NCI-H128 (cell line): ENCODE results near the gene AP5Z1.

Experiments used
- DNase-seq: peaks from one replicate; lab custom pipeline; 2025; ENCODE audit not compliant: unreplicated experiment; lab: John Stamatoyannopoulos, UW

AP5Z1 gene

DNA sequence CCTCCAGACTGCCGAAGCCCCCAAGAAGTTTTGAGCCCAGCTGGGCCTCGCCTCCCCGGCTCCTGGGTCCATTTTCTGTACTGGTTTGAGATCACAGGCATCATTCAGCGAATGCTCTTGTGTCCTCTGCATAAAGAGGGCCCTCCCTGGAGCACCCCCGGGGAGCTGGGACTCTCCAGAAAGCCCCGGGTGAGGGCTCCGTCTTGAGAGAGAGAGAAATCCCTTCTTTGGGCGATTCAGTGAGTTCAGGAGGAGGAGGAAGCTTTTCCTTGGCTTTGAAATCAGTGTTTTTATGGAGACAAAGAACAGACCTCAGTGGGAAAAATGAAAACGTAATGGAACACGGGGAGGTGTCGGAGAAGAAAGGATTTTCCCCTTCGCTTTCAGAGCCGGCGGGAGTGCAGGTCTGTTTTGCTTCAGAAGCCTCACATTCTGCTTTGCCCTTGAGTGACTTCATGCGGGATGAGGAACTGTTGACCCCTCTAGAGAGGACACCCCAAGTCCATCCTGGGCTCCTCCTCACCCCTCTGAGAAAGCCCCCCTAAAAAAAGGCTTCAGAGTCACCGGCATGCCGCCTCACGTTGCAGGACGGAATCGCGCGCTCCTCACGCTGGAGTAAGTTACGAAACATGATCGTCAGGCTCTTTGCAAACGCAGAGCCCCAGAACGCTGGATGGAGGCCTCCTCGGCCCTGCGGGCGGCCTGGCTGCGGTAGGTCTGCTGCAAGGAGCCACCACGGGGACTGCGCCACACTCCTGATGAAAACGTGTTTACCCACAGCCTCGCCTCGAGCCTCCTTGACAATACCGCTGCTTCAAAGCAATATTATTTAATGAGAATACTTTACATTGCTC lies 8.5 kb upstream of the AP5Z1 start:
- no peak for DNase-seq

GRCh38 chr7:4768597-4769569 lies 6.5 kb upstream of the AP5Z1 start:
- no peak for DNase-seq

GRCh38 chr7:4769761-4770160 lies 5.7 kb upstream of the AP5Z1 start:
- DNase-seq = no peak

DNA sequence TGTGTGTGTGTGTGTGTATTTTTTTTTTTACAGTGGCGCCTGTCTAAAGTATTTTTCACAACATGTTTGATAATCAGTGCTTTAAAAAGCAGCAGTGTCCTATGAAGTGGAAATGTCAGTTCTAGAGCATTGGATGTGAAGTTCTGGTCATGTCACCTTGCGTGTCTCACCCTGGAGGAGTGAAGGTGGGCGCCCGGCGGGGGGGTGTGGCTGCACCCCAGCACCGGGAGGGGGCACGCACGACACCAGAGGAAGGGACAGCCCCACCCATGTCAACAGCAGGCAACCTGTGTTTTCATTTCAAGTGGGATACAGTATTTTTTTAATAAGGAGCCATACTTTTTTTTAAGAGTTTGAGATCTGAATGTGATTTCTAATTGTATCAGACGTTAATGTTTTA lies 4.5 kb upstream of the AP5Z1 start:
- DNase-seq = no peak

- no peak for DNase-seq
These were observed 3.7 kb upstream of the AP5Z1 start for GRCh38 chr7:4771737-4772136.

DNA sequence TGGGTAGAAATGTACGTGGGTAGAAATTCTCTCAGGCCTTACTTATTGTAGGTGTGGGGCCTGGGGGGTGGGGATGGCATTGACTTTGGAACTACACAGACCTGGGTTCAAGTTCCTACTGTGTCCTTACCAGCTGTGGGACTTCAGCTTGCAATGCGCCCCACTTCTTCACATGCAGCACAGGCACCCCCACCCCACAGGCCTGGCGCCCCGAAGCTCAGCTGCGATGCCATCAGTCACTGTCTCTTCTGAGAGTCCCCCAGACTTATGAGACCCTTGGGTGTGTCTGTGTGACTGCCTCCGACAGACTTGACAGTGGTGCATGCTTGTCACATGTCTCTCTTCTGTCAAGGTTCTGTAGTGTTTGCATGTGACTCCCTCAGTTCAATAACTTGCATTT lies 3.1 kb upstream of the AP5Z1 start:
- no peak for DNase-seq

- no peak for DNase-seq
These were observed 1.4 kb upstream of the AP5Z1 start for GRCh38 chr7:4774007-4774406.

- no peak for DNase-seq
These were observed 669 bp upstream of the AP5Z1 start for GRCh38 chr7:4774658-4775249.

GRCh38 chr7:4775848-4776623 lies 613 bp downstream of the AP5Z1 start:
- DNase-seq = no peak

DNA sequence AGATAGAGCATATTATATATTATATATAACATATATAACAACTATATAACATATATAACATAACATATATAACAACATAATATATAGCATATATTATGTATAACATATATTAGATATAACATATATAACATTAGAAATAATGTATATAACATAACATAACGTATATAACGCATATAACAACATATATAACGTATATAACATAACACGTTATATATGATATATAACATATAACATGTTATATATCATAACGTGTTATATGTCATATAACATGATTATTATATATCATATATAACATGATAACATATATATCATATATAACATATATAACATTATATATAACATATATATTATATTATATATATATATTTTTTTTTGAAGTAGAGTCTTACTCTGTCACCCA lies 3.7 kb downstream of the AP5Z1 start:
- DNase-seq = no peak

DNA sequence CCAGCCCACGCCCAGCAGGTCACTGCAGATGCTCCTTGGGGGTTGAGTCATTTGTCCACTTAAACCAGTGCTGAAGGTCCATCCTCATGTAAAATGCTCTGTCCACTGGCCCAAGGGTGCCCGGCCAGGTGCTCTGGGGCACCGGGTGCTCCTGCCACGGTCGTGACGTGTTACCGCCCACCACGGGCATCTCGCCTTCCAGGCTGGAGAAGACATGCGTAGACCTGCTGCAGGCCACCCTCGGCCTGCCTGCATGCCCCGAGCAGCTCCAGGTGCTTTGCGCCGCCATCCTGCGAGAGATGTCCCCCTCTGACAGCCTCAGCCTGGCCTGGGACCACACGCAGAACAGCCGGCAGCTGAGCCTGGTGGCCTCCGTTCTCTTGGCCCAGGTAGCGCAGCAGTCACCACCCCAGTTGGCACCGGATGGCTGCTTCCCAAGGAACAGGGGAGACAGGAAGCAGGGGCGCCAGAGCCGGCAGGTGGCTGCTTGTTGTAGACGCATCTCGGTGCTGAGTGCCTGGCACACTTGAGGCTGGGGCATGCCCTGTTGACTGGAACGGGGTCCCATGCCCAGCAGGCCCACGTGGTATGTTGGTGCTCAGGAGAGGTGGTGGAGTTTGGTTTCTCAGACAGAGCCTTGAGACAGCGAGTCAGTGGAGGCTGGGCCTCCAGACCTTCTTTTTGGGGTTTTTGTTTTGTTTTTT lies 6.1 kb downstream of the AP5Z1 start:
- no peak for DNase-seq

DNA sequence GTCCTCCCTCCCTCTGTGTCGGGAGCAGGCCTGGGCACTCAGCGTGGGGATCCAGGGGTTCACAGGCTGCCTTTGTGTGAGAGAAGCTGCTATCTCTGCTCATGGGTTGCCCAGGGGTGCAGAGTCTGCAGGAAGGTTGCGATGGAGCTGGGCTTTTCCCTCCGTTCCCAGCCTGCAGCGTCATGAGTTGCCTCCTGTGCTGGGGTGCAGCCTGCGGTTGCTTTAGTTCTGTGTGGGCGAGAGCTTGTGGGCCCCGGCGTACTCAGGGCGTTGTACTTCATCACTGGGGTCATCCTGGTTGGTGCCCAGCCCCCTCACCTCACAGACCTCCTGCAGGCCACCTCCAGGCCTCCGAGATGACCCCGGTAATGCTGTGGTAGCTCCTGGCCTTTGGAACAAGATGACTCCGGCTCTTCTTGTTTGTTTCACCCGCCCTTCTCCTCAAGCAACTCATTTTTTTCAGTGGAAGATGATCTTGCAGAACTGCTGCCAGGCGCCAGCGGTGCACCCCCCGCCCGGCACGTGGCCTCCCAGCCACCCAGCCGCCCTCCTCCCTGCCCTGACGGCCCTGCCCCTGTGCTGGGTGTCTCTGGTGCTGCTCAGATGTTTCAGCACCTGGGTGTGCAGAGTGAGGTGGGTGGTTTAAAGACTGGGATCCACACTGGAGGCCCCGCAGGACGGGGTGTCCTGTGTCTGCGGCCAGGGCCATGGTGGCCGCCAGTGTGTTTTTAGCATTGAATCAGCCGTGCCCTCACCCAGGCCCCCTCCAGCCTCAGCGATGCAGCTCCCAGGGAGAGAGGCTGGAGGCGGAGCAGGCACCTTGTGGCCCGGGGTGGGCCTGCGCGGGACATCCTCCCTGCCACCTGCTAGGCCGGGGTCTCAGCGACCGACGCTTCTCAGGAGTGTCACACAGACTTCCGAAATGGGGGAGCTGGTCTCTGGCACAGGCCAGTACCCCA lies 7.2 kb downstream of the AP5Z1 start:
- DNase-seq = no peak

DNA sequence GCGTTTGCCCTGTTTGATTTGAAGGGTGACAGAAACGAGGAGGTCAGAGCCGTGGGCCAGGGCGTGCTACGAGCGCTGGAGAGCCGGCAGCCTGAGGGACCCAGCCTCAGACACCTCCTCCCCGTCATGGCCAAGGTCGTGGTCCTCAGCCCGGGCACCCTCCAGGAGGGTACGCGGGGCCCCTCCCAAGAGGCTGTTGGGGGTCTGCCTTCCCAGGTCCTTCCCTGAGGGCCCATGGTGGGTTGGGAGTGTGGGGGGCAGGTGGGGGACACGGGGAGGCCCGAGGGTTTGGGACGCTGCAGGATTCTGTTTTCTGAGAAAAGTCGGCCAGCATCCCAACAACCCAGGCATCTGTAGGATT lies 7.8 kb downstream of the AP5Z1 start:
- no peak for DNase-seq

- DNase-seq = no peak
These were observed 8.4 kb downstream of the AP5Z1 start for GRCh38 chr7:4783762-4784351.

DNA sequence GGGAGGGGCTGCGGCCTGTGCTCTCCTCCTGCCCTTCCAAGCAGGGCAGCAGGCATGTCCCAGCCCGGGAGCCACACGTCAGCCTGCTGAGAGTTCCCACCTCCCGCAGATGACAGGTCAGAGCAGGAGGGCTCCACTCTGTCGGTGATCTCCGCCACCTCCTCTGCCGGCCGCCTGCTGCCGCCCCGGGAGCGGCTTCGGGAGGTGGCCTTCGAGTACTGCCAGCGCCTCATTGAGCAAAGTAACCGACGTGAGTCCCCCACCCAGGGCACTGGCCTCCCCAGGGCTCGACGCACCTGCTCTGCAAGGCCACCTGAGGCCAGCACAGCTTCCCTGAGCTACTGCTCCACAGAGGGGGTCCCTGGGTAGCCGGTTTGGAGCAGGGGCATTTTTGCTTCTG lies 9.4 kb downstream of the AP5Z1 start:
- DNase-seq = no peak

DNA sequence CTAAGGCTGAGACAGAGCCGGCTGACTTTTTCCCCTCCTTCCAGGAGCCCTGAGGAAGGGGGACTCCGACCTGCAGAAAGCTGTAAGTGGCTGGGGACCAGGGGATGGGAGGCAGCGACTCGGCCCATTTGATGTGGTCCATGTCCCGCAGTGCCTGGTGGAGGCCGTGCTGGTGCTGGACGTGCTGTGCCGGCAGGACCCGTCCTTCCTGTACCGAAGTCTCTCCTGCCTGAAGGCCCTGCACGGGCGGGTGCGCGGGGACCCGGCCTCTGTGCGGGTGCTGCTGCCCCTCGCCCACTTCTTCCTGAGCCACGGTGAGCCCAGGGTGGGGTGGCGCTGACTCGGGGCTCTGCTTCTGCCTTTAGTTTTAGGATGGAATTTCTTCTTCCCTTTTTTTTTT lies 9.9 kb downstream of the AP5Z1 start:
- no peak for DNase-seq

DNA sequence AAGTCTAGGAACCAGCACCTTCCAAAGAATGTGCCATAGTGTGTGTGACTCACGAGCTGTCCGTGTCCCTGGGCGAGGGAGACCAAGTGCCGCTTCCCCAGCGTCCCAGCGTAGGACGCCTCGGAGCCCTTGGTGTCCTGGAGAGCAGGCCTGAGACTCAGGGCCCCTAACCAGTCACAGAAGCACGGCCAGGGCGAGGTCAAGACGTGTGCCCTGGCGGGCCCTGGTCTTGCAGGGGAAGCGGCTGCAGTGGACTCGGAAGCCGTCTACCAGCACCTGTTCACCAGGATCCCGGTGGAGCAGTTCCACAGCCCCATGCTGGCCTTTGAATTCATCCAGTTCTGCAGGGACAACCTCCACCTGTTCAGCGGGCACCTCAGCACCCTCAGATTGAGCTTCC lies 10.6 kb downstream of the AP5Z1 start:
- DNase-seq = no peak

- no peak for DNase-seq
These were observed 12.1 kb downstream of the AP5Z1 start for GRCh38 chr7:4787541-4787940.
